Liver (tissue), 9 donors: Measurements from ENCODE around the gene CLDN14. TPM values are rescaled to one million over a fixed set of nuclear protein-coding genes. Genes with fewer than 3 reads are reported as not detected.

Source experiments
- DNase-seq: peaks from one replicate; pipeline ENCODE4 v3.0.0-alpha.2; 2017; ENCODE audit warnings: low spot score
- H3K27ac ChIP-seq, 2 donors: one replicate each; pipeline ENCODE4 v1.7.0; 2013; ENCODE audit warnings: inconsistent platforms in 2 of 2, low read length in 2 of 2, control low read depth in 1 of 2, low read depth in 1 of 2, mild to moderate bottlenecking in 1 of 2
- H3K27me3 ChIP-seq, 4 donors: one replicate each; pipeline versions ENCODE4 v1.6.1 to v1.7.0; 2013; ENCODE audit warnings: low read length in 3 of 4, inconsistent platforms in 1 of 4, mild to moderate bottlenecking in 1 of 4, moderate library complexity in 1 of 4; ENCODE audit not compliant: control insufficient read depth in 4 of 4, insufficient read depth in 4 of 4
- H3K36me3 ChIP-seq, 4 donors: one replicate each; pipeline versions ENCODE4 v1.6.1 to v1.7.0; 2013; ENCODE audit warnings: low read length in 3 of 4, mild to moderate bottlenecking in 3 of 4, low read depth in 1 of 4, moderate library complexity in 1 of 4; ENCODE audit not compliant: control insufficient read depth in 4 of 4, insufficient read depth in 3 of 4
- H3K4me1 ChIP-seq, 4 donors: one replicate each; pipeline versions ENCODE4 v1.6.1 to v1.7.0; 2013; ENCODE audit warnings: low read length in 3 of 4, mild to moderate bottlenecking in 3 of 4, moderate library complexity in 1 of 4; ENCODE audit not compliant: control insufficient read depth in 4 of 4, insufficient read depth in 4 of 4
- H3K4me3 ChIP-seq, 3 donors: one replicate each; pipeline versions ENCODE4 v1.6.1 to v1.7.0; 2013; ENCODE audit warnings: low read length in 3 of 3, control low read depth in 1 of 3, low read depth in 1 of 3, mild to moderate bottlenecking in 1 of 3
- H3K9ac ChIP-seq, 2 donors: one replicate each; pipeline ENCODE4 v1.7.0; 2013; ENCODE audit warnings: low read length in 2 of 2, mild to moderate bottlenecking in 2 of 2, moderate library complexity in 2 of 2, control low read depth in 1 of 2, low read depth in 1 of 2
- H3K9me3 ChIP-seq, 4 donors: one replicate each; pipeline versions ENCODE4 v1.6.1 to v1.7.0; 2013; ENCODE audit warnings: low read length in 3 of 4; ENCODE audit not compliant: control insufficient read depth in 4 of 4
- EGR1 ChIP-seq, 2 donors: IDR thresholded peaks; 2 replicates each; pipeline ENCODE4 v1.6.1; 2016 to 2018; ENCODE audit warnings: antibody characterized with exemption in 2 of 2, low read depth in 2 of 2
- FOXA1 ChIP-seq: IDR thresholded peaks from 2 replicates; pipeline ENCODE4 v1.6.1; 2016; ENCODE audit warnings: antibody characterized with exemption
- FOXA2 ChIP-seq: IDR thresholded peaks from 2 replicates; pipeline ENCODE4 v1.6.1; 2016; ENCODE audit warnings: antibody characterized with exemption
- GABPA ChIP-seq, 2 donors: IDR thresholded peaks in 1 of 2; conservative IDR thresholded peaks in 1 of 2; 2 replicates each; pipeline ENCODE4 v1.6.1; 2016; ENCODE audit warnings: antibody characterized with exemption in 2 of 2, mild to moderate bottlenecking in 1 of 2, moderate library complexity in 1 of 2
- HNF4A ChIP-seq, 2 donors: conservative IDR thresholded peaks; 2 replicates each; pipeline ENCODE4 v1.6.1; 2016; ENCODE audit warnings: antibody characterized with exemption in 2 of 2, mild to moderate bottlenecking in 2 of 2
- HNF4G ChIP-seq: IDR thresholded peaks from 2 replicates; pipeline ENCODE4 v1.6.1; 2016; ENCODE audit warnings: antibody characterized with exemption
- JUND ChIP-seq, 2 donors: IDR thresholded peaks; 2 replicates each; pipeline ENCODE4 v1.6.1; 2016; ENCODE audit warnings: antibody characterized with exemption in 2 of 2
- NR2F2 ChIP-seq: IDR thresholded peaks from 2 replicates; pipeline ENCODE4 v1.6.1; 2016; ENCODE audit warnings: antibody characterized with exemption
- RAD21 ChIP-seq, 2 donors: IDR thresholded peaks; 2 replicates each; pipeline ENCODE4 v1.6.1; 2016; ENCODE audit warnings: antibody characterized with exemption in 2 of 2, mild to moderate bottlenecking in 2 of 2
- RXRA ChIP-seq, 2 donors: IDR thresholded peaks; 2 replicates each; pipeline ENCODE4 v1.6.1; 2017 to 2018; ENCODE audit warnings: antibody characterized with exemption in 2 of 2, mild to moderate bottlenecking in 1 of 2
- SP1 ChIP-seq: IDR thresholded peaks from 2 replicates; pipeline ENCODE4 v1.6.1; 2018; ENCODE audit warnings: antibody characterized with exemption, mild to moderate bottlenecking
- TAF1 ChIP-seq: conservative IDR thresholded peaks from 2 replicates; pipeline ENCODE4 v1.6.1; 2016; ENCODE audit warnings: antibody characterized with exemption, mild to moderate bottlenecking
- YY1 ChIP-seq: IDR thresholded peaks from 2 replicates; pipeline ENCODE4 v1.6.1; 2016; ENCODE audit warnings: antibody characterized with exemption, mild to moderate bottlenecking
- WGBS: extraction: QIAGEN DNeasy Blood & Tissue Kit; methylation state at CpG from one replicate; pipeline ENCODE4 v1.1.7; 2013; 5-methylcytosine and 5-hydroxymethylcytosine counted together
- polyA plus RNA-seq, 2 donors: library from polyadenylated mRNA; stranded (reverse) in 1 of 2; unstranded in 1 of 2; fragments of 200-250 nt in 1 of 2; fragments of >200 nt in 1 of 2; fragmentation: Nextera tagmentation in 1 of 2; extraction: Ambion mirVana in 1 of 2; gene quantifications; one replicate each; pipeline versions ENCODE4 v1.2.1 to v1.2.3, GENCODE V29; 2013 to 2015
- total RNA-seq, 2 donors: library from RNA; depleted of rRNA; stranded (reverse); fragments of >200 nt; gene quantifications; one replicate each; pipeline ENCODE4 v1.2.3, GENCODE V29; 2014
- TF ChIP-seq, protein P1 (sequence below): fragments of 150-350 bp; IDR thresholded peaks from 2 replicates; pipeline ENCODE4 v1.5.1; 2017; ENCODE audit warnings: improper control_type of control experiment, low read depth, low read length; ENCODE audit not compliant: missing input control
- TF ChIP-seq, protein P2 (sequence below): IDR thresholded peaks from 2 replicates; pipeline ENCODE4 v1.6.1; 2016; ENCODE audit warnings: antibody characterized with exemption
- TF ChIP-seq, protein P3 (sequence below): IDR thresholded peaks from 2 replicates; pipeline ENCODE4 v1.6.1; 2016; ENCODE audit warnings: antibody characterized with exemption
- TF ChIP-seq, protein P4 (sequence below): IDR thresholded peaks from 2 replicates; pipeline ENCODE4 v1.6.1; 2016; ENCODE audit warnings: antibody characterized with exemption
- TF ChIP-seq, protein P5 (sequence below): IDR thresholded peaks from 2 replicates; pipeline ENCODE4 v1.6.1; 2016; ENCODE audit warnings: antibody characterized with exemption, mild to moderate bottlenecking
- donor health status: healthy.
- donor health status: healthy.
- donor health status: healthy.
- donor health status: healthy.
- donor health status: healthy.

Gene CLDN14
- total and polyA plus RNA-seq, 4 donors: 6.3 to 19.4 (median 13.4) TPM

DNA sequence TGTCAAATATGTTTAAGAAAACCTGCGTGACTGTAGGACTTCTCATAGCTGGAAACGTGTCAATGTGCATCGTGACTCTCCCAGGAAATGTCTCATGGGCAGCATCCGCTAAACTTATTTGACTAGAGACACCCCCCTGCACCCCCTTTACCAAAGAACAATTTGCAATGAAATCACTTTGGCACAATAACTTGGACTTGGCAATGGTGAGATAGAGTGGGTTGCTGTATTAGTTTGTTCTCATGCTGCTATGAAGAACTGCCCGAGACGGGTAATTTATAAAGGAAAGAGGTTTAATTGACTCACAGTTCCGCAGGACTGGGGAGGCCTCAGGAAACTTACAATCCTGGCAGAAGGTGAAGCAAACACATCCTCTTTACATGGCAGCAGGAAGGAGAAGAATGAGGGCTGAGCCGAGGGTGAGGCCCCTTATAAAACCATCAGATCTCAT is 13.8 kb downstream of the CLDN14 start:
- Histone ChIP-seq H3K27ac (no peak overlapping the region), H3K9ac (no peak overlapping the region), H3K9me3 (no peaks in the 10 kb centered on the region), H3K27me3 (no peaks in the 10 kb centered on the region), H3K4me3 (no peak overlapping the region), H3K4me1 (peaks cover 2 to 25% (median 16%) of the 10 kb centered on the region in 4 donors), H3K36me3 (peaks cover 0 to 2% (median 0%) of the 10 kb centered on the region in 4 donors)
- 88% methylated on average over 8 of the region's 8 CpGs for WGBS
- no peak for TF ChIP-seq TAF1
- TF ChIP-seq HNF4A (conservative IDR thresholded peaks at IDR 0.05): no peak
- TF ChIP-seq, protein P1, sequence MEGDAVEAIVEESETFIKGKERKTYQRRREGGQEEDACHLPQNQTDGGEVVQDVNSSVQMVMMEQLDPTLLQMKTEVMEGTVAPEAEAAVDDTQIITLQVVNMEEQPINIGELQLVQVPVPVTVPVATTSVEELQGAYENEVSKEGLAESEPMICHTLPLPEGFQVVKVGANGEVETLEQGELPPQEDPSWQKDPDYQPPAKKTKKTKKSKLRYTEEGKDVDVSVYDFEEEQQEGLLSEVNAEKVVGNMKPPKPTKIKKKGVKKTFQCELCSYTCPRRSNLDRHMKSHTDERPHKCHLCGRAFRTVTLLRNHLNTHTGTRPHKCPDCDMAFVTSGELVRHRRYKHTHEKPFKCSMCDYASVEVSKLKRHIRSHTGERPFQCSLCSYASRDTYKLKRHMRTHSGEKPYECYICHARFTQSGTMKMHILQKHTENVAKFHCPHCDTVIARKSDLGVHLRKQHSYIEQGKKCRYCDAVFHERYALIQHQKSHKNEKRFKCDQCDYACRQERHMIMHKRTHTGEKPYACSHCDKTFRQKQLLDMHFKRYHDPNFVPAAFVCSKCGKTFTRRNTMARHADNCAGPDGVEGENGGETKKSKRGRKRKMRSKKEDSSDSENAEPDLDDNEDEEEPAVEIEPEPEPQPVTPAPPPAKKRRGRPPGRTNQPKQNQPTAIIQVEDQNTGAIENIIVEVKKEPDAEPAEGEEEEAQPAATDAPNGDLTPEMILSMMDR: no peak
- no peak for TF ChIP-seq RXRA (IDR thresholded peaks at IDR 0.05)
- TF ChIP-seq, protein P2, sequence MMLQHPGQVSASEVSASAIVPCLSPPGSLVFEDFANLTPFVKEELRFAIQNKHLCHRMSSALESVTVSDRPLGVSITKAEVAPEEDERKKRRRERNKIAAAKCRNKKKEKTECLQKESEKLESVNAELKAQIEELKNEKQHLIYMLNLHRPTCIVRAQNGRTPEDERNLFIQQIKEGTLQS: no peak
- TF ChIP-seq FOXA1: no peak
- no peak for TF ChIP-seq RAD21 (IDR thresholded peaks at IDR 0.05)
- TF ChIP-seq EGR1 (IDR thresholded peaks at IDR 0.05; ENCODE audit: low read depth in 2 of 2): no peak
- TF ChIP-seq, protein P3, sequence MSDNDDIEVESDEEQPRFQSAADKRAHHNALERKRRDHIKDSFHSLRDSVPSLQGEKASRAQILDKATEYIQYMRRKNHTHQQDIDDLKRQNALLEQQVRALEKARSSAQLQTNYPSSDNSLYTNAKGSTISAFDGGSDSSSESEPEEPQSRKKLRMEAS: no peak
- TF ChIP-seq HNF4G: no peak
- no peak for TF ChIP-seq SP1
- TF ChIP-seq GABPA (IDR thresholded peaks at IDR 0.05 in 1 of 2, conservative IDR thresholded peaks at IDR 0.05 in 1 of 2): no peak
- no peak for TF ChIP-seq NR2F2
- no peak for TF ChIP-seq FOXA2
- TF ChIP-seq, protein P4, sequence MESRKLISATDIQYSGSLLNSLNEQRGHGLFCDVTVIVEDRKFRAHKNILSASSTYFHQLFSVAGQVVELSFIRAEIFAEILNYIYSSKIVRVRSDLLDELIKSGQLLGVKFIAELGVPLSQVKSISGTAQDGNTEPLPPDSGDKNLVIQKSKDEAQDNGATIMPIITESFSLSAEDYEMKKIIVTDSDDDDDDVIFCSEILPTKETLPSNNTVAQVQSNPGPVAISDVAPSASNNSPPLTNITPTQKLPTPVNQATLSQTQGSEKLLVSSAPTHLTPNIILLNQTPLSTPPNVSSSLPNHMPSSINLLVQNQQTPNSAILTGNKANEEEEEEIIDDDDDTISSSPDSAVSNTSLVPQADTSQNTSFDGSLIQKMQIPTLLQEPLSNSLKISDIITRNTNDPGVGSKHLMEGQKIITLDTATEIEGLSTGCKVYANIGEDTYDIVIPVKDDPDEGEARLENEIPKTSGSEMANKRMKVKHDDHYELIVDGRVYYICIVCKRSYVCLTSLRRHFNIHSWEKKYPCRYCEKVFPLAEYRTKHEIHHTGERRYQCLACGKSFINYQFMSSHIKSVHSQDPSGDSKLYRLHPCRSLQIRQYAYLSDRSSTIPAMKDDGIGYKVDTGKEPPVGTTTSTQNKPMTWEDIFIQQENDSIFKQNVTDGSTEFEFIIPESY: no peak
- no peak for TF ChIP-seq JUND (IDR thresholded peaks at IDR 0.05)
- TF ChIP-seq YY1: no peak
- TF ChIP-seq, protein P5, sequence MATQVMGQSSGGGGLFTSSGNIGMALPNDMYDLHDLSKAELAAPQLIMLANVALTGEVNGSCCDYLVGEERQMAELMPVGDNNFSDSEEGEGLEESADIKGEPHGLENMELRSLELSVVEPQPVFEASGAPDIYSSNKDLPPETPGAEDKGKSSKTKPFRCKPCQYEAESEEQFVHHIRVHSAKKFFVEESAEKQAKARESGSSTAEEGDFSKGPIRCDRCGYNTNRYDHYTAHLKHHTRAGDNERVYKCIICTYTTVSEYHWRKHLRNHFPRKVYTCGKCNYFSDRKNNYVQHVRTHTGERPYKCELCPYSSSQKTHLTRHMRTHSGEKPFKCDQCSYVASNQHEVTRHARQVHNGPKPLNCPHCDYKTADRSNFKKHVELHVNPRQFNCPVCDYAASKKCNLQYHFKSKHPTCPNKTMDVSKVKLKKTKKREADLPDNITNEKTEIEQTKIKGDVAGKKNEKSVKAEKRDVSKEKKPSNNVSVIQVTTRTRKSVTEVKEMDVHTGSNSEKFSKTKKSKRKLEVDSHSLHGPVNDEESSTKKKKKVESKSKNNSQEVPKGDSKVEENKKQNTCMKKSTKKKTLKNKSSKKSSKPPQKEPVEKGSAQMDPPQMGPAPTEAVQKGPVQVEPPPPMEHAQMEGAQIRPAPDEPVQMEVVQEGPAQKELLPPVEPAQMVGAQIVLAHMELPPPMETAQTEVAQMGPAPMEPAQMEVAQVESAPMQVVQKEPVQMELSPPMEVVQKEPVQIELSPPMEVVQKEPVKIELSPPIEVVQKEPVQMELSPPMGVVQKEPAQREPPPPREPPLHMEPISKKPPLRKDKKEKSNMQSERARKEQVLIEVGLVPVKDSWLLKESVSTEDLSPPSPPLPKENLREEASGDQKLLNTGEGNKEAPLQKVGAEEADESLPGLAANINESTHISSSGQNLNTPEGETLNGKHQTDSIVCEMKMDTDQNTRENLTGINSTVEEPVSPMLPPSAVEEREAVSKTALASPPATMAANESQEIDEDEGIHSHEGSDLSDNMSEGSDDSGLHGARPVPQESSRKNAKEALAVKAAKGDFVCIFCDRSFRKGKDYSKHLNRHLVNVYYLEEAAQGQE: no peak
- DNase-seq: no peak
